ENCODE results near the gene RASL10B. TPM values are rescaled to one million over a fixed set of nuclear protein-coding genes. Genes with fewer than 3 reads are reported as not detected.
"Not testable (repeated sequence)": the region's sequence is repeated elsewhere in the genome, so short reads cannot be mapped to it uniquely, and the experiment has no call there.

The RASL10B gene
- 5.4 TPM for total RNA-seq

- peak; percentile 82 for ATAC-seq
- intact Hi-C loops (cut with DNase I) = no loop called here
- DNase-seq (ENCODE audit: low spot score) = no peak
Observed at GRCh38 chr17:35731239-35731916, at the start of gene RASL10B. Gene RASL10B (plus strand): TSS chr17:35731639. CDS start chr17:35735185, 3,546 bp downstream.

GRCh38 chr17:35683591-35683990, 47.8 kb upstream of the RASL10B start:
- DNase-seq (ENCODE audit: low spot score) (no peak), ATAC-seq (no peak)
- intact Hi-C loops (cut with DNase I) = no loop called here

- no peak for ATAC-seq
- intact Hi-C loops (cut with DNase I) = no loop called here
- DNase-seq (ENCODE audit: low spot score) = no peak
Observed at GRCh38 chr17:35684055-35684802, 47.2 kb upstream of the RASL10B start.

- DNase-seq (ENCODE audit: low spot score) = no peak
- intact Hi-C loops (cut with DNase I) = no loop called here
- no peak for ATAC-seq
Observed at GRCh38 chr17:35692512-35693210, 38.8 kb upstream of the RASL10B start.

DNA sequence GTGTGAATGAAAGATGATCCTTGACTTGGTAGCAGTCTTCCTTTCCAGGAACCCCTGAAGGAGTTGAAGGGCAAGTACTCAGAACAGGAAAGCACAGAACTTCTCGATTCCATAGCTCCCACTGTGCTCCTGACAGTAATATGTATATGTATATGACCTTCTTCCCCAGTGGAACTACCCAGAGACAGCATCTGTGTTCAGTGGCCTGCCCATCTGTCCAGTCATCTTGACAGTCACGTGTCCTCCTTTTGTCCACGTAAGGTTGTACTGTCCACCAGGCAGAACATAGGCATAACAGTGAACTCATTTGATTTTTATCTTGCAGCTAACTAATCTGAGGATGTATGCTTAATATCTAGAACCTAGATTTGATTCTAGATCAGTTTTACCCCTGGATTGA, 37.8 kb upstream of the RASL10B start:
- intact Hi-C loops (cut with DNase I) = no loop called here
- no peak for ATAC-seq

DNA sequence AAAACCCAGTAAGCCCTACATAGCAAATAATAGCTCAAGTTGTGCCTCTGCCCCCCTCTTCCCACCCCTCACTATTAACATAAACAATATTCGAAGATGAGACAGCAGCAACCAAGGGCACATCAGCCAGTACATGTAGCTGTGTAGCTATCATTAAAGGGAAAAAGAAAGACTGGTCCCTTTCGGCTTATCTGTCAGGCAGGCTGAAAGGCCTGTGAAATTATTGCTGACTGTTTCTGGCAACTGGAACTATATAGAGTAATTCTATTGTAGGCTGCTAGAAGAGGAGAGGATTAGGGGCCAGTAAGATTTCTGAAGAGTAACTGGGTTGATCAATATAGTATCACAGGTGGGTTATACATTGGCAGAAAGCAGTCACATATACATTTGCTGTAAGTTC, 36.5 kb upstream of the RASL10B start:
- DNase-seq (ENCODE audit: low spot score) = no peak
- intact Hi-C loops (cut with DNase I) = no loop called here
- no peak for ATAC-seq

More for the DNA sequence above, 37.8 kb upstream of the RASL10B start:
- DNase-seq (ENCODE audit: low spot score) = no peak

GRCh38 chr17:35695613-35696012, 35.8 kb upstream of the RASL10B start:
- intact Hi-C loops (cut with DNase I) = no loop called here
- ATAC-seq = no peak
- no peak for DNase-seq (ENCODE audit: low spot score)

DNA sequence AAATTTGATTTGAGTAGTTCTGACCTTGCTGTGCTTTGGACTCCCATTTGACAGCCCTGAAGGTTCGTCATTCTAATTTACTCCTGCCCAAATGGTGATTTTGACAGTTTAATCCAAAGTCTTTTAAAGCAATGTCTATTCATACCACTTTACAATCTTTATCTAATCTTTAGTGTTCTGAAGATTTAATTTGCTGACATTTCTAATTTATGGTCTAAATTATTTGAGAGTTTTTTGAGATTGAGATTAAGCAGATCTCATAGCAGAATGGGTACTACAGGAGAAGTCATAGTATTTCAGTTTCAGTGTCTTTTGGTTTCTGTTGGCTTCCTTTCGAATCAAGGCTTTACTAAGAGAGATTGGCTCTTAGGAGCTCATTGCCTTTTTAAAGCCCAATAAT, 32.6 kb upstream of the RASL10B start:
- DNase-seq (ENCODE audit: low spot score) = no peak
- ATAC-seq = no peak
- intact Hi-C loops (cut with DNase I) = no loop called here

DNA sequence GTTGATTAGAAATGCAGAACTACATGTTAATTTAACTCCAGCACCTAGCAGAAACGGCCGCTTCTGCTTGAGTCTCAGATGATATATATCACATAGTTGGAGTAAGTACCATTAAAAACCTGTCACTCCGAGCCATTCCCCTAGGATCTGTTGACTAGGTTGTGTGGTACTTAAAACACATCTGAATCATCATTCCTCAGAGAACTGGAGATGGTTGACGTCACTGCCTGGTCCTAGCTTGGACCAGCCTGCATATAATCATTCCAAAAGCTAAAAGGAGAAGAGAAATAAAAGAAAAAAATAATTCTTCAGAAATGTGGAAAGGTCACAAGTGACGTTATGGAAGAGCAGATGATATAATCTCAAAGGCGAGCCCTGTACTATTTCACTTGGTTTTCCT, 31.3 kb upstream of the RASL10B start:
- ATAC-seq (no peak), DNase-seq (ENCODE audit: low spot score) (no peak)
- intact Hi-C loops (cut with DNase I) = no loop called here

DNA sequence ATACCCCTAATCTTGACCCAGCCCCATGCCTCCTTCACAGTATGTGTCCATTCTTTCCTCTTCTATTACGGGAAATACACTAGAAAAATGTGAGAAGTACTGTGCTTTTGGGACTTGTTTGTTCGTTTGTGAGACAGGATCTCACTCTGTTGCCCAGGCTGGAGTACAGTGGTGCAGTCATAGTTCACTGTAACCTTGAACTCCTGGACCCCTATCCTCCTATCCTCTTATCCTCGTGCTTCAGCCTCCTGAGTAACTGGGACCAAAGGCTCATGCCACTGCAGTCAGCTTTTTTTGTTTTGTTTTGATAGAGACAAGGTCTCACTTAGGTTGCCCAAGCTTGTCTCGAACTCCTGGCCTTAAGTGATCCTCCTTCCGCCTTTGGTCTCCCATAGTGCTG, 29.9 kb upstream of the RASL10B start:
- no peak for ATAC-seq
- intact Hi-C loops (cut with DNase I) = no loop called here
- no peak for DNase-seq (ENCODE audit: low spot score)

DNA sequence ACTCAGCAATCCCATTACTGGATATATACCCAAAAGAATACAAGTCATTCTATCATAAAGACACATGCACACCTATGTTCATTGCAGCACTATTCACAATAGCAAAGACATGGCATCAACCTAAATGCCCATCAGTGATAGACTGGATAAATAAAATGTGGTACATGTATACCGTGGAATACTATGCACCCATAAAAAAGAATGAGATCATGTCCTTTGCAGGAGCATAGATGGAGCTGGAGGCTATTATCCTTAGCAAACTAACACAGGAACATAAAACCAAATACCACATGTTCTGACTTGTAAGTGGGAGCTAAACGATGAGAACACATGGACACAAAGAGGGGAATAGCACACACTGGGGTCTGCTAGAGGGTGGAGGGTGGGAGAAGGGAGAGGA, 28.1 kb upstream of the RASL10B start:
- DNase-seq (ENCODE audit: low spot score); ATAC-seq; intact Hi-C loops (cut with DNase I): not testable (repeated sequence)

DNA sequence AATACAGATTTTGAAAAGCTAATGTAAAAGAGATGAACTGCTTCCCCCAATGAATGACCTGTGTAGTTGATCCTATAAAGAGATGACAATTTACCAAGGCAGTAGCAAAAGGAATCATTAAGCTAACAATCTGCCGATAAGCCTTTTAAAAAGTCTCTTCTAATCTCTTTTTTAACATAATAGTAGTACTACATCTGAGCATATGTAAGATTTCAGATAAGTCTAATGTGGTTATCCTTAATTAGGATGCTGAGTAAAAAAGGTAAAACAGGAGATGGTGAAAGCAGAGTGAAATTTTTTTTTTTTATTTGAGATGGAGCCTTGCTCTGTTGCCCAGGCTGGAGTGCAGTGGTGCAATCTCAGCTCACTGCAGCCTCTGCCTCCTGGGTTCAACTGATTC, 26.2 kb upstream of the RASL10B start:
- no peak for ATAC-seq
- DNase-seq (ENCODE audit: low spot score) = no peak
- intact Hi-C loops (cut with DNase I) = no loop called here

GRCh38 chr17:35705705-35706104, 25.7 kb upstream of the RASL10B start:
- intact Hi-C loops (cut with DNase I) = no loop called here
- ATAC-seq = no peak
- DNase-seq (ENCODE audit: low spot score) = no peak

GRCh38 chr17:35708149-35708548, 23.3 kb upstream of the RASL10B start:
- intact Hi-C loops (cut with DNase I) = no loop called here
- DNase-seq (ENCODE audit: low spot score) = no peak
- ATAC-seq = no peak

GRCh38 chr17:35708951-35709350, 22.5 kb upstream of the RASL10B start:
- no peak for DNase-seq (ENCODE audit: low spot score)
- intact Hi-C loops (cut with DNase I) = no loop called here
- ATAC-seq = no peak

GRCh38 chr17:35709874-35710273, 21.6 kb upstream of the RASL10B start:
- DNase-seq (ENCODE audit: low spot score) (no peak), ATAC-seq (no peak)
- intact Hi-C loops (cut with DNase I) = no loop called here

- ATAC-seq = no peak
- intact Hi-C loops (cut with DNase I) = no loop called here
- DNase-seq (ENCODE audit: low spot score) = no peak
Observed at GRCh38 chr17:35710950-35711349, 20.5 kb upstream of the RASL10B start.

DNA sequence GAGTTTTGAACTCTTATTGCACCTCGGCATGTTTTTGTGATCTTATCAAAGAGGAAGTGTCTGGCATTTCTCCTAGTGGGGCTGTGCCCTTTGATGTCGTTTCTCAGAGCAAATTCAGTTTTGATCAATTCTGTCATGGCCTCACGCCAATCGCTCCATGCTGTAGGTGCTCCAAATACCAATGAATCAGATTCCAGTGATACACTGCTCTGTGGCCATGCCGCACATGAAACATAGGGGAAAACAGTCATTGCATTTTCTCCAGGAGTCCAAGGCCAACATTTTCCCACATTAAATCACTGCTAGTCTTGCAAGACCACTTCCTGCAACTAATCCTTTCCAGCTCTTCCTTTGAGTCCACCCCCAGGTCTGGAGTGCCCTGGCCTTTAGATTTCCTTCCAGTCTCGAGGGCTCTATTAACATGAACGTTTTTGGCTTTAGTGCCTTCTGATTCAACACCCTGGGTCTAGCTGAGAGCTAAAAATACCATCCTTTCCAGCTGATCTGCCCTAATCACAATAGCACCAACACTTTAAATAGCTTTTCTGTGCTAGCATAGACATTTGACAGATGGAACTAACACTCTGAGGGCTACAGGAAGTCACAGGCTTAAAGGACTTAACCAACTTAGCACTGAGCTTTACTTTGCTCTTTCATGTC, 18.2 kb upstream of the RASL10B start:
- ATAC-seq (peak; percentile 71), DNase-seq (ENCODE audit: low spot score) (no peak)
- intact Hi-C loops (cut with DNase I) = no loop called here

DNA sequence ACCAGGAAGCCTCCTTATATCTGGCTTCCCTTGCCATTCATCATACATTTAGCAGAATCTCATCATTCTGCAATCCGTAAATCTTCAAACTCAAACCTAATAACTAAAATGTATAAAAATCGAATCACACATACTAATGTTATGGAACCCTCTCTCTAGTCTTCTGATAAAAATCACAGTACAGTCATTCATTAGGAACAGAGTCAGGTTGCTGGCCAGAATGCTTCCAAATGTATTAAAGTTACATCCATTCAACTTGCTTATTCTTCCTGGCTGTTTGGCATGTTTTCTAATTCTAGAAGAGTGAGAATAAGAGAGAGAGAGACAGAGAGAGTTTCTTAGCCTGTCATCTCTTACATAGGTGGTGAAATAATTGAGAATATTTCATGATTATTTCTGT, 16.5 kb upstream of the RASL10B start:
- intact Hi-C loops (cut with DNase I) = no loop called here
- ATAC-seq = no peak
- DNase-seq (ENCODE audit: low spot score) = no peak

- no peak for ATAC-seq
- intact Hi-C loops (cut with DNase I) = no loop called here
- no peak for DNase-seq (ENCODE audit: low spot score)
Observed at GRCh38 chr17:35715416-35715815, 16.0 kb upstream of the RASL10B start.
